ENCODE results near the gene UBN1.
"Not testable (repeated sequence)": the region's sequence is repeated elsewhere in the genome, so short reads cannot be mapped to it uniquely, and the experiment has no call there.

Gene UBN1

DNA sequence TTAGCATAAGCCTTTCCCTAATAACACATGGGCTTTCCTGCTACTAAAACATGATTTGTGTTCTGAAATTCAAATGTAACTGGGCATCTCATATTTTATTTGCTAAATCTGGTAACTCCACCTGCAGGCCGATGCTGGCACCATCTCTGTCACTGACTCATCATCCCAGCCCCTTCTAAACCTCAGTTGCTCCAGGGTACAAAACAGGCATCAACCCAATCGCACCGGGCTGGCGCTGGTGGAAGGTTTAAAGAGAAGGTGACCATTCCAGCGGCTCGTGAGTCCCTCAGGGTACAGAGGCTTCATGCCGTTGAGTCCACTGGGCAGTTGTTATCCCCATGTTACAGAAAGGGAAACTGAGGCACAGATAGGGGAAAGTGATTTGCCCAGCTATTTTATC lies 62.5 kb downstream of the UBN1 start:
- no peak for DNase-seq (ENCODE audit: low read depth)

DNA sequence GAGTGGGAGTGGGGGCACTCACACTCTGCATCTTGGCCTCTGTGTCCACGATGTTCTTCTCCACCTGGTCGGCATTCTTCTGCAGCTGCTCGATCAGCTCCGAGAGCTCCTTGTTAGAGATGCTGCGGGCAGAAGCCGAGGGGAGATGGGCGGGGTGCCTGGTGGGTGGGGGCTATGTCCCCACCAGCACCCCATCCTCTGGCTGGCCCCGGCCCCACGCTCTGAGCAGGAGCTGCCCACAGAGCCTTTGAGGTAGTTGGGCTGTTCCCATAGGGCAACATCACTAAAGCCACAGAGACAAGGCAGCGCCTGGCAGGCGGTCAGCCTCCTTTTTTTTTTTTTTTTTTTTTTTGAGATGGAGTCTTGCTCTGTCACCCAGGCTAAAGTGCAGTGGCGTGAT lies 63.5 kb downstream of the UBN1 start:
- DNase-seq (ENCODE audit: low read depth) = no peak

- no peak for DNase-seq (ENCODE audit: low read depth)
Observed at GRCh38 chr16:4911970-4912386, 64.7 kb downstream of the UBN1 start.

- no peak for DNase-seq (ENCODE audit: low read depth)
Observed at GRCh38 chr16:4913130-4913773, 66.0 kb downstream of the UBN1 start.

- DNase-seq (ENCODE audit: low read depth) = no peak
Observed at GRCh38 chr16:4913774-4914525, 66.7 kb downstream of the UBN1 start.

DNA sequence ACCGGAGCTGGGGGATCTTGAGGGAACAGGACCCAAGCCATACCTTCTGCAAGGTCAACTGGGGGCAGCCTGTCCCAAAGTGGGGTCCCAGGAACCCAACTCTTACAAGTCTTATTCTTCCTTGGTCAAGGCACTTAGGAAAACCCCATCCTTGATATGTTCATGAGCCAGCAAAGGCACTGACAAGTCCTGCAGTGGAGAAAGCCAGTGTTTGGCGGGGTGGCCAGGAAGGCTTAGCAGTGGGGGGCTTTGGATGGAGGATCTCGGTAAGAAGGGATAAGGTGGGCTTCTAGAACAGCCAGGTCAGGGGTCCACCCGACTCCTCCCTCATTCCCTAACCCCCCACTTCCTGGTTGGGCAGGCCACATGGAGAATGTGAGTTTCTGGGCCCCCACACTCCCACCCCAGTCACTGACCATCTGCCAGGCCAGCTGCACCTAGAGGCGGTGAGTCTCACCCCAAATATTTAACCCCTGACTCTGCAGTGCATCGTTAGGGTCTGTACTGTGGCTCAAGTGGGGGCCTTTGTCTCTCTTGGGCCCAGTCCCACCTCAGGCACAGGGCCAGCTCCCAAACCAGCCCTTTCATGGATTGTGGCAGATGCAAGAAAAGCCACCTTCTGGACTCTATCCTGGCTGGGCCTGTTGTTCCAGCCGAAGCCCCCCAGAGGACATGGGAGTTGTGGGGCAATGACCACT lies 67.4 kb downstream of the UBN1 start:
- DNase-seq (ENCODE audit: low read depth) = no peak

DNA sequence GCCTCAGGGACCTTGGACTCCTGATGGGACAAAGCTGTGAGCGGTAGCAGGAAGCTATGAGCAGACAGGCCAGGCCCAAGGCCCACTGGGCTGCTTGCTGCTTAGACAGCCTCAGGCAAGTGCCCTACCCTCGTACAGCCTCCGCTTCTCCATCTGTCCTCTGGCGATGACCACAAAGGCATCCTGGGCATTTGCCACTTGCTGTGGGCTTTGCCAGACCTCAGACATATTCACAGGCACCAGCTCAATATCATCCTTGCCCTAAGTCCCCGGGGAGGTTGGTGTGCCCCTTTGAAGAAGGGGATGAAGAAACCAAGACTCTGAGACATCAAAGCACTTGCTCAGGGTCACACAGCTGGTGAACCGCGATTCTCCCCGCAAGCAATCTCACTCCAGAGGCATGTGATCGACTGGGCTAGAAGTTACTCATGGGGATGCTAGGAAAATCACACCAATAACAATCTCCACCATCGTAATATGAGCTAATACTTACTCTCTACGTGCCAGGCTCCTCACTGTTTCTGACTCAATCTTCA lies 68.0 kb downstream of the UBN1 start:
- DNase-seq (ENCODE audit: low read depth) = no peak

DNA sequence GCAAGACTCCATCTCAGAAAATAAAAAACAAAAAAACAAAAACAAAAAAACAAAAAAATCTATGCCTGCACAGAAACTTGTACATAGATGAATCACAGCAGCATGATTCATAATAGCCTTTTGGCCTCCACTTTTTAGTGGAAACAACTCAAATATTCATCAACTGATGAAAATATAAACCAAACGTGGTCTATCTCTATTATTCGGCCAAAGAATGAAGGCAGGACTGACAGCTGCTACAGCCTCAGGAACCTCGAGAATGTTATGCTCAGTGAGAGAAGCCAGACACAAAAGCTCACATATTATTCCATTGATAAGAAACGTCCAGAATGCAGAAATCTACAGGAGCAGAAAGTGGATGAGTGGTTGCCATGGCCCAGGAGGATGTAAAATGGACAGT lies 69.8 kb downstream of the UBN1 start:
- no peak for DNase-seq (ENCODE audit: low read depth)

DNA sequence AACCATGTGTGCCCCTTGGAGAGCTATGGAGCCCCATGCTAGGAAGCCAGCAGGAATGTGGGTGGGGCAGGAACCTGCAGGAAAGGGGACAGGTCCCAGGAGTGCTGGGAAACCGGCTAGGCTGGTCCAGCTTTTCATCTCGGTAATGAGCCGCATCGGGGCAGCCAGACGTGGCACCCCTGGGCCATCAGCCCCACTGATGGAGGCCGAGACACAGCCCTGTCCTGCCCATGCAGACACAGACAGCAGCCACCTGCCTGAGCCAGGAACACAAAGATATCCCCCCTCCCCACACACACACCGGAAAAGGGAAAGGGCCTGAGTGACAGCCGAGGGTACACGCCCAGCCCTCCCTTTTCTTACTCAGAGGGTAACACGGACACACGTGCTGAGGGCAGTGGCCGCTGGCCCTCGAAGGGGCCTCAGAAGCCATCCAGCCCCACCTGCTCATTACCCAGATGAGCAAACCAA lies 71.5 kb downstream of the UBN1 start:
- DNase-seq (ENCODE audit: low read depth) = no peak

DNA sequence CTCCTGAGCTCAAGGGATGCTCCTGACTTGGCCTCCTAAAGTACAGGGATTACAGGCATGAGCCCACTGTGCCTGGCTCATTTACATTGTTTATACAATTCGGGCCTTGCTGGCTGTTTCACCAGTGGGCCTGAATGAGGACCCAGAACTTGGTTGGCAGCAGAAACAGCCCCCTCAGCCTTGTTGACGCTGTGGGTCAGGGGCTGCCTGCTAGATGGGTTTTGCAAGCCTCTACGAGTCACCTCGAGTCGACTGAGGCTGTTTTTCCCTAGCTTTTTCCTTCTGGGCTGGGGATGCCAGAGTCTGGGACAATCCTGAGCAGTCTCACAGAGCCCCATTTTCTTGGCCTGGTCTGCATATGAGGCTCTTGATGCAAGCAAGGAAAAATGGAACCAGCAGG lies 73.5 kb downstream of the UBN1 start:
- DNase-seq (ENCODE audit: low read depth) = no peak

GRCh38 chr16:4922721-4923342 lies 75.6 kb downstream of the UBN1 start:
- DNase-seq (ENCODE audit: low read depth) = no peak

DNA sequence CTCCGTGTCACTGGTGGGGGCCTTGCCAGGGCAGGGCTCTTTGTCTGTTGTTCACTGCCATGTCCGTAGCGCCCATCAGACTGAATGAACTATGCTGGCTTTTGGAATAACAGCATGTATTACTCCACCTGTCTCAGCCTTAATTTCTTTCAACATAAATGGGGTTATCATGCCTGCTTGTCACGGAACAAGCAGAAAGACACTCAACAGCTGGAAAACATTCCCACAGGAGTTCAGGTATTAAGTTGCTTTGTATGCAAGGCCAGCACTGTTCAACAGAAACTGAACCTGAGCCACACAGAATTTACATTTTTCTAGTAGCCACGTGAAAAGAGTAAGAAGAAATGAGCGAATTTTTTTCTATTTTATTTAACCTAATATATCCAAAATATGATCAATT lies 76.6 kb downstream of the UBN1 start:
- no peak for DNase-seq (ENCODE audit: low read depth)

- DNase-seq (ENCODE audit: low read depth) = no peak
Observed at GRCh38 chr16:4924593-4925292, 77.5 kb downstream of the UBN1 start.

- DNase-seq (ENCODE audit: low read depth) = no peak
Observed at GRCh38 chr16:4925293-4925607, 78.0 kb downstream of the UBN1 start.

DNA sequence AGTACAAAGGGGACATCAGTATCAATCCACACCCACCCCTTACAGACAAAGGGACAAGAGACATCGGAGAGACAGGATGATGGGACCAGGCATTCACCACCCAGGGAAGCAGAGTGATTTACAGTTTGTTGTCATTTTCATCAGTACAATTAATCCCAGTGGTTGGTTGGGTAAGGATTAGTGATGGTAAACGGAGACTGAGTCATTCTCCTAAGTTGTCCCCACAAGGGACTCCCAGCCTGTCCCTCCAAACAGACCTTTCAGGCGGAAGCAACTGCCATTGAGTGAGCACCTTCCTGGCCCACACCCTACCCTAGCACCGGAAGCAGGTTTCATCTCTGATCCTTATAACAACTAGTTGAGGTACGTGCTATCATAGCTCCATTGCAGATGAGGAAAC lies 78.5 kb downstream of the UBN1 start:
- DNase-seq (ENCODE audit: low read depth) = no peak

DNA sequence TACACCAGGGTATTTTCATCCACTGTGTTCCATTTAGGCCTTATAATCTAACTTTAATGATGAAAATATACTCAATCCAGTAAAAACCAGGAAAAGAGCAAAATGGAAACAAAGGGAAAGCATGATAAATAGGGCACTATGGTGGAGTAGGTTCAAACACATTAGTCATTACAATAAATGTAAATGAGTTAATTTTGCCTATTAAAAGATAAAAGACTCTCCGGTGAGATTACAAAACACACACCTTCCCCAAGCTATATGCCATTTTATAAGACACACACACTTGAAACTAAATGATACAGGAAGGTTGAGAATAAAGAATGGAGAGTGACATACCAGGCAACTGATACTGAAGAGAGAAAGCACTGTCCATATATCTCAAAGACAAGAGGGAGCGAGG lies 79.6 kb downstream of the UBN1 start:
- DNase-seq (ENCODE audit: low read depth) = no peak

GRCh38 chr16:4927661-4928060 lies 80.4 kb downstream of the UBN1 start:
- DNase-seq (ENCODE audit: low read depth) = no peak

DNA sequence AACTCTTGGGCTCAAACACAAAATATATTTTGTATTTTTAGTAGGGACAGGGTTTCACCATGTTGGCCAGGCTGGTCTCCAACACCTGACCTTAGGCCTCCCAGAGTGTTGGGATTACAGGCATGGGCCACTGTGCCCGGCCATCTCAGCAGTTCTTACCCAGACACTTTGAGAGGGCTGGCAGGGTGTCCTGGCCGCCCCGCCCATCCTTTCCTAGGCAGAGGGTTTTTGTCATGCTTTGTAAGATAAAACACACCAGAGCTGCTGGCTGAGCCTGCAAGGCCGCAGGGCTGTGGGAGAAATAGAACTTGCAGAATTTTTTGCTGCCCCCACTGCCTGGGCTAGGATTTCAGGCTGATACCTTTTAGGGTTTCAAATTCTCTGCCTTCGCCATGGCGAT lies 80.9 kb downstream of the UBN1 start:
- DNase-seq (ENCODE audit: low read depth) = no peak

GRCh38 chr16:4929619-4930018 lies 82.3 kb downstream of the UBN1 start:
- DNase-seq (ENCODE audit: low read depth) = not testable (repeated sequence)

GRCh38 chr16:4931381-4931780 lies 84.1 kb downstream of the UBN1 start:
- DNase-seq (ENCODE audit: low read depth) = no peak
